PFSK-1 (cell line): Measurements from ENCODE around the gene BET1.

Experiments
- POLR2AphosphoS5 ChIP-seq: IDR thresholded peaks from 2 replicates; pipeline ENCODE4 v1.6.1; 2012; ENCODE audit warnings: low read depth, mild to moderate bottlenecking, control low read depth, low read length, moderate library complexity
- SIN3A ChIP-seq: IDR thresholded peaks from 2 replicates; pipeline ENCODE4 v1.6.1; 2012; ENCODE audit warnings: mild to moderate bottlenecking, low read length, moderate library complexity, borderline replicate concordance; ENCODE audit not compliant: insufficient read depth
- TAF1 ChIP-seq: IDR thresholded peaks from 2 replicates; pipeline ENCODE4 v1.6.1; 2012; ENCODE audit warnings: low read length, control low read depth, borderline replicate concordance; ENCODE audit not compliant: insufficient read depth

DNA sequence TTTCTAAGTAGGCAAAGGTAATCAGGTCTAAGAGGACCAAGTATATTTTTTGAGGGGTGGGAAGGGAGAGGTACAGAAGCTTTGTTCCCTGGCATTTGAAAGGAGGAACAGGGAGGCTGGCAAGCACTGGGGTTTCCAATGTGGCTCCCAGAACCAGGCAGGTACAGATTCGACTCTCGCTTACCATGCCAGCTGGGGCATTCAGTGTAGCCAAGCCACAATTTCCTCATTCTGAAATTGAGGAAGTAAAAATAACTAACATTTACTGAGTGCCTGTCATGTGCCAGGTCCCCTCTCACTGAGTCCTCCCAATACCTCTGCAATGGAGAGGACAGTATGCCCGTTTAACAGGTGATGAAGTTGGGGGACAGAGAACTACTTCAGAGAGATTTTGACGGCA lies 45.9 kb upstream of the BET1 start:
- TF ChIP-seq SIN3A (no peak), POLR2AphosphoS5 (no peak), TAF1 (no peak)
